GM12878 (cell line): ENCODE data around the gene SMIM44.

Experiments
- CTCF ChIP-seq, 3 experiments: IDR thresholded peaks in 2 of 3; conservative IDR thresholded peaks in 1 of 3; 2 replicates each; pipeline ENCODE4 v1.5.1; 2011; ENCODE audit warnings: low read depth in 3 of 3, low read length in 3 of 3, mild to moderate bottlenecking in 3 of 3, control low read depth in 2 of 3, moderate library complexity in 2 of 3, inconsistent platforms in 1 of 3, mixed read lengths in 1 of 3; ENCODE audit not compliant: control insufficient read depth in 2 of 3, insufficient read depth in 1 of 3; ENCODE audit errors: extremely low read depth in 1 of 3
- EGR1 ChIP-seq, 2 experiments: IDR thresholded peaks; 1 replicate in 1 of 2; 2 replicates in 1 of 2; pipeline ENCODE4 v1.6.1; 2011 to 2012; ENCODE audit warnings: low read depth in 2 of 2, low read length in 2 of 2, borderline replicate concordance in 1 of 2, mild to moderate bottlenecking in 1 of 2, moderate library complexity in 1 of 2
- EZH2 ChIP-seq: IDR thresholded peaks from 2 replicates; pipeline ENCODE4 v1.6.1; 2012; ENCODE audit warnings: low read depth, mild to moderate bottlenecking, control low read depth, inconsistent platforms, low read length, borderline replicate concordance; ENCODE audit not compliant: control insufficient read depth
- FOS ChIP-seq: IDR thresholded peaks from 3 replicates; pipeline ENCODE4 v1.6.1; 2011; ENCODE audit warnings: borderline replicate concordance; ENCODE audit not compliant: insufficient read length; ENCODE audit errors: extremely low read depth
- GATAD2B ChIP-seq: fragments of 450-650 bp; conservative IDR thresholded peaks from 2 replicates; pipeline ENCODE4 v1.6.1; 2017; ENCODE audit warnings: low read depth, mild to moderate bottlenecking, moderate library complexity
- LARP7 ChIP-seq: fragments of 450-650 bp; IDR thresholded peaks from 2 replicates; pipeline ENCODE4 v1.6.1; 2017; ENCODE audit warnings: mild to moderate bottlenecking
- MAX ChIP-seq: IDR thresholded peaks from 2 replicates; pipeline ENCODE4 v1.6.1; 2012; ENCODE audit warnings: low read depth, low read length, improper control_type of control experiment
- POLR2AphosphoS5 ChIP-seq: IDR thresholded peaks from 2 replicates; pipeline ENCODE4 v1.6.1; 2011; ENCODE audit warnings: mild to moderate bottlenecking, low read length, inconsistent platforms
- RAD21 ChIP-seq: IDR thresholded peaks from 2 replicates; pipeline ENCODE4 v1.6.1; 2011; ENCODE audit warnings: mild to moderate bottlenecking, low read depth, low read length, moderate library complexity; ENCODE audit not compliant: insufficient read depth
- SKIL ChIP-seq: fragments of 450-650 bp; IDR thresholded peaks from 2 replicates; pipeline ENCODE4 v1.6.1; 2017; ENCODE audit warnings: mild to moderate bottlenecking, low read depth, inconsistent platforms; ENCODE audit not compliant: poor library complexity, severe bottlenecking
- SP1 ChIP-seq: IDR thresholded peaks from one replicate; pipeline ENCODE4 v1.6.1; 2011; ENCODE audit warnings: low read depth, low read length
- TBL1XR1 ChIP-seq: IDR thresholded peaks from 2 replicates; pipeline ENCODE4 v1.6.1; 2012; ENCODE audit warnings: low read depth, low read length, improper control_type of control experiment
- USF1 ChIP-seq: IDR thresholded peaks from 2 replicates; pipeline ENCODE4 v1.6.1; 2011; ENCODE audit warnings: borderline replicate concordance, low read depth, mild to moderate bottlenecking, moderate library complexity, mixed read lengths, low read length; ENCODE audit not compliant: insufficient read depth; ENCODE audit errors: extremely low read length
- ZBTB4 ChIP-seq: fragments of 450-650 bp; formaldehyde crosslinking; IDR thresholded peaks from 2 replicates; pipeline ENCODE4 v1.4.0; 2022; ENCODE audit warnings: mild to moderate bottlenecking, moderate library complexity

GRCh38 chr19:3508771-3509535, 25.7 kb upstream of the SMIM44 start:
- 0 out of 3 replicates have a peak, but pooled peaks of 1 of the 2 experiments have one; percentile 6 for TF ChIP-seq EGR1 (IDR thresholded peaks at IDR 0.05; ENCODE audit: borderline replicate concordance in 1 of 2, low read depth in 2 of 2, low read length in 2 of 2)
- TF ChIP-seq ZBTB4 (CRISPR knock-in tag), result no peak
- no peak for TF ChIP-seq CTCF (IDR thresholded peaks at IDR 0.05 in 2 of 3, conservative IDR thresholded peaks at IDR 0.05 in 1 of 3; ENCODE audit: control insufficient read depth in 2 of 3, extremely low read depth in 1 of 3, insufficient read depth in 1 of 3, low read depth in 3 of 3, low read length in 3 of 3)
- TF ChIP-seq POLR2AphosphoS5, result no peak
- no peak for TF ChIP-seq TBL1XR1
- TF ChIP-seq MAX, result no peak
- TF ChIP-seq GATAD2B, result no peak
- TF ChIP-seq EZH2, result no peak
- no peak for TF ChIP-seq SKIL
- TF ChIP-seq FOS, result no peak
- TF ChIP-seq LARP7, result no peak
- no peak for TF ChIP-seq SP1
- TF ChIP-seq USF1, result no peak
- TF ChIP-seq RAD21, result no peak
